A673 (cell line): ENCODE results near the gene HCCS. TPM values are rescaled to one million over a fixed set of nuclear protein-coding genes. Genes with fewer than 3 reads are reported as not detected.

Source experiments
- BruUV-seq: library from RNA; stranded (reverse); fragments of 400-500 nt; replicated peaks from 2 replicates; lab custom pipeline; 2021; lab: Mats Ljungman, UMichigan
- CTCF ChIA-PET: fragments of 300-600 bp; sonication (Branson Sonifier 250); formaldehyde crosslinking; loops from one replicate; lab custom pipeline; 2022; ENCODE audit warnings: antibody characterized with exemption; lab: Charles Lee
- POLR2A ChIA-PET: fragments of 300-600 bp; sonication (Branson Sonifier 250); formaldehyde crosslinking; loops from one replicate; lab custom pipeline; 2022; ENCODE audit warnings: antibody characterized with exemption; ENCODE audit not compliant: low non-redundant PET; lab: Charles Lee
- DNase-seq: peaks from one replicate; pipeline ENCODE4 v3.0.0-alpha.2; 2015; ENCODE audit warnings: low spot score
- H3K27ac ChIP-seq: fragments of 200-600 bp; sonication (generic); 2 replicates; pipeline ENCODE4 v1.5.1; 2016; ENCODE audit warnings: mixed run types, low read depth, mild to moderate bottlenecking, mixed read lengths, antibody characterized with exemption, low read length; ENCODE audit not compliant: poor library complexity, severe bottlenecking
- H3K27me3 ChIP-seq: fragments of 200-600 bp; sonication (generic); replicated peaks from 2 replicates; pipeline ENCODE4 v1.6.1; 2017; ENCODE audit warnings: mixed run types, low read depth, mild to moderate bottlenecking, mixed read lengths, antibody characterized with exemption, low read length; ENCODE audit not compliant: insufficient read depth, poor library complexity
- H3K36me3 ChIP-seq: fragments of 200-600 bp; sonication (generic); 2 replicates; pipeline ENCODE4 v1.6.1; 2016; ENCODE audit warnings: mixed run types, mild to moderate bottlenecking, mixed read lengths, antibody characterized with exemption, low read length; ENCODE audit not compliant: insufficient read depth, poor library complexity, severe bottlenecking
- H3K4me1 ChIP-seq: fragments of 200-600 bp; sonication (generic); 2 replicates; pipeline ENCODE4 v1.6.1; 2017; ENCODE audit warnings: mixed run types, mild to moderate bottlenecking, mixed read lengths, antibody characterized with exemption, low read length; ENCODE audit not compliant: insufficient read depth, poor library complexity, severe bottlenecking
- H3K4me3 ChIP-seq: fragments of 200-600 bp; sonication (generic); 2 replicates; pipeline ENCODE4 v1.5.1; 2016; ENCODE audit warnings: low read depth, mixed run types, mild to moderate bottlenecking, mixed read lengths, low read length; ENCODE audit not compliant: poor library complexity, severe bottlenecking
- H3K9me3 ChIP-seq: fragments of 200-600 bp; sonication (generic); 2 replicates; pipeline ENCODE4 v1.6.1; 2016; ENCODE audit warnings: mixed run types, low read depth, mild to moderate bottlenecking, mixed read lengths, antibody characterized with exemption, low read length; ENCODE audit not compliant: poor library complexity, severe bottlenecking
- EZH2 ChIP-seq: fragments of 200-600 bp; sonication (generic); IDR thresholded peaks from 2 replicates; pipeline ENCODE4 v1.6.1; 2017; ENCODE audit warnings: borderline replicate concordance, low read depth, mild to moderate bottlenecking, mixed read lengths, antibody characterized with exemption, low read length; ENCODE audit not compliant: poor library complexity, severe bottlenecking
- intact Hi-C: fragments of 100-400 bp; cut with micrococcal nuclease; formaldehyde crosslinking; loops from one replicate; pipeline ENCODE4 v1.10.0; 2022; ENCODE audit not compliant: unreplicated experiment
- total RNA-seq: library from RNA; stranded (reverse); gene quantifications from 2 replicates; pipeline ENCODE4 v1.2.3, GENCODE V29; 2021
- TF ChIP-seq, protein P1 (sequence below): fragments of 300-800, 200-600 bp; sonication (generic); conservative IDR thresholded peaks from 2 replicates; pipeline ENCODE4 v1.5.1; 2017; ENCODE audit warnings: low read depth, mild to moderate bottlenecking, antibody characterized with exemption, low read length, moderate library complexity, mixed read lengths

Gene HCCS
- total RNA-seq, 1 experiment from 2014 or later = 51.2 TPM

DNA sequence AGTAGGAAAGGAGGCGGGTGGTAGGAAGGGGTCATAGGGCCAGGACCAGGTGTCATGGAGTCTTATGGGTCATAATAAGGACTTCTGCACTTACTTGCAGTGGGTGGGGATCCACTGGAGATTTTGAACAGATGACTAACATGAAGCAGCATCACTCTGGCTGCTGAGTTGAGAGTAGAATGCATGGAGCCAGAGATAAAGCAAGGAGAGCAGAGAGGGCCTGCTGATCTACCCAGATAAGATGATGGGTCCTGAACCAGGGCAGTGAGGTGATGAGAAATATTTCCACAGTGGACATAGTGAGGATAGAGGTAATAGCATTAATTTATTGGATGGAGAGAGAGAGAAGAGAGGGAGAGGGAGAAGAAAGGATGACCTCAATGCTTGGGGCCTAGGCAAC is 48.0 kb downstream of the HCCS start:
- H3K36me3 ChIP-seq = no peaks in the 10 kb centered on the region
- H3K27me3 ChIP-seq = no peaks in the 10 kb centered on the region
- TF ChIP-seq, protein P1, sequence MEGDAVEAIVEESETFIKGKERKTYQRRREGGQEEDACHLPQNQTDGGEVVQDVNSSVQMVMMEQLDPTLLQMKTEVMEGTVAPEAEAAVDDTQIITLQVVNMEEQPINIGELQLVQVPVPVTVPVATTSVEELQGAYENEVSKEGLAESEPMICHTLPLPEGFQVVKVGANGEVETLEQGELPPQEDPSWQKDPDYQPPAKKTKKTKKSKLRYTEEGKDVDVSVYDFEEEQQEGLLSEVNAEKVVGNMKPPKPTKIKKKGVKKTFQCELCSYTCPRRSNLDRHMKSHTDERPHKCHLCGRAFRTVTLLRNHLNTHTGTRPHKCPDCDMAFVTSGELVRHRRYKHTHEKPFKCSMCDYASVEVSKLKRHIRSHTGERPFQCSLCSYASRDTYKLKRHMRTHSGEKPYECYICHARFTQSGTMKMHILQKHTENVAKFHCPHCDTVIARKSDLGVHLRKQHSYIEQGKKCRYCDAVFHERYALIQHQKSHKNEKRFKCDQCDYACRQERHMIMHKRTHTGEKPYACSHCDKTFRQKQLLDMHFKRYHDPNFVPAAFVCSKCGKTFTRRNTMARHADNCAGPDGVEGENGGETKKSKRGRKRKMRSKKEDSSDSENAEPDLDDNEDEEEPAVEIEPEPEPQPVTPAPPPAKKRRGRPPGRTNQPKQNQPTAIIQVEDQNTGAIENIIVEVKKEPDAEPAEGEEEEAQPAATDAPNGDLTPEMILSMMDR = no peak
- no peak for TF ChIP-seq EZH2
- ChIA-PET CTCF (no interaction called here), POLR2A (no interaction called here)
- no peak for DNase-seq
- H3K27ac ChIP-seq = no peak overlapping the region
- no peaks in the 10 kb centered on the region for H3K4me1 ChIP-seq
- intact Hi-C loops = no loop called here
- no TSS peak for BruUV-seq
- no peak overlapping the region for H3K4me3 ChIP-seq
- no peaks in the 10 kb centered on the region for H3K9me3 ChIP-seq

DNA sequence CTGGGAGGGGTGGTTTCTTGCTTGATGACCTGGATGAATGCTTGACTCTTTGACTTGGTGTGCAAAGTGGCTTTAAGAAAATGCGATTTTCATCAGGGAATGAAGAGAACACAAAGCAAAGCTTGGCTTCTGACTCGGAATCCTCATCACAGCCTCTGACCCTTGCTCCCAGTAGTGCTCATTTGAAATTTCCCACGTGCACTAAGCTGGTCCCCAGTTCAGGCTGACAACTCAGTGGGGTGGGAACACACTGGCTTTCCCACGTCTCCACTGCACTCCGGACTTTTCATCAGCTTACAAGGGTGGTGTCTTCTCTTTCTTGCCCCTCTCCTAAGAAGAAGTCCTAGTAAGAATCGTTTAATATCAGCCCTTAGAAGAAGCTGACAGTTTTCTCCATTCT is 53.3 kb downstream of the HCCS start:
- Histone ChIP-seq H3K4me1 (no peaks in the 10 kb centered on the region), H3K9me3 (no peaks in the 10 kb centered on the region), H3K36me3 (no peaks in the 10 kb centered on the region), H3K27me3 (no peaks in the 10 kb centered on the region), H3K4me3 (no peak overlapping the region), H3K27ac (no peak overlapping the region)
- no TSS peak for BruUV-seq
- DNase-seq = no peak
- intact Hi-C loops = no loop called here
- TF ChIP-seq, protein P1 = no peak
- no peak for TF ChIP-seq EZH2
- ChIA-PET POLR2A (no interaction called here), CTCF (no interaction called here)

DNA sequence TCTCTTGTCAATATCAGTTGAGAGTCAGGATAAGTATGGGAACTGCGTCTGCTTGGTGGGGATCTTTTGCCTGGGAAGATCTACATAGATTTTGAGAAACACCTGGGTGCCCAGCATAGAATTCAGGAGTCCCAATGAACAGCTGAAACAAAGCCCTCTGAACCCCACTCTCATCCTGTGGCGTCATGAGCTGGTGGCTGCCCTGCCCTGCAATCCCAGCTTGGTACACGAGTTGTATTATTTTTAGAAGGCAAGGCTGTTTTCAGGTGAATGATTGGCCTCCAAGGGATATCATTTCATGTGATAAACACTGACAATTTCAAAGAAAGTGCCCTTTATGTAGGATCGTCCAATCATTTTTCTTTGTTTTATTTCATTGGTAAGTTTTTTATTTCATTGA is 60.8 kb downstream of the HCCS start:
- intact Hi-C loops = no loop called here
- CTCF ChIA-PET = no interaction called here
- TF ChIP-seq, protein P1 = no peak
- no peak for TF ChIP-seq EZH2

More for the DNA sequence above, 60.8 kb downstream of the HCCS start:
- BruUV-seq = no TSS peak
- Histone ChIP-seq H3K27ac (no peak overlapping the region), H3K4me3 (no peak overlapping the region), H3K36me3 (no peaks in the 10 kb centered on the region), H3K9me3 (no peaks in the 10 kb centered on the region), H3K27me3 (no peaks in the 10 kb centered on the region), H3K4me1 (no peaks in the 10 kb centered on the region)
- DNase-seq = no peak
- POLR2A ChIA-PET = no interaction called here
